ENCODE data around the gene DMRTB1.

Gene DMRTB1

DNA sequence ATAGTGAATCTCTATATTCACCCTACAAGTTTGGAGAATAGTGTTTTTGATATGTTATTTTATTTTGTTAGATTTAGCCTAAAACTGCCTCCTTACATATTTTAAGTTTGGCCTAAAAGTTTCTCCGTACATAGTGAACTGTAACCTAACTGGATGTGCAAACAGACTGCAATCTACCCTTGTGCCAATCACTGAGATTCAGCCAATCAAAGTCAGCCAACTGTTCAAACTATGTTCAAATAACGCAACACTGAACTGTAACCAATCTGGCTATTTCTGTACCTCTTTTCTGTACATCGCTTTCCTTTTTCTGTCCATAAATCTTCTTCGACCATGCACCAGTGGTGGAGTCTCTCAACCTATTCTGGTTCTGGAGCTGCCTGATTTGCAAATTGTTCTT lies 11.8 kb upstream of the DMRTB1 start:
- no peak for DNase-seq
- Histone ChIP-seq H3K9me3 (no peaks in the 10 kb centered on the region), H3K36me3 (no peaks in the 10 kb centered on the region), H3K27me3 (peaks cover 0 to 12% of the 10 kb centered on the region in 2 donors), H3K4me3 (no peak overlapping the region), H3K27ac (no peak overlapping the region), H3K4me1 (no peaks in the 10 kb centered on the region)
- intact Hi-C loops (cut with DNase I; ENCODE audit: low total_unique reads) = no loop called here
- TF ChIP-seq, protein P1, sequence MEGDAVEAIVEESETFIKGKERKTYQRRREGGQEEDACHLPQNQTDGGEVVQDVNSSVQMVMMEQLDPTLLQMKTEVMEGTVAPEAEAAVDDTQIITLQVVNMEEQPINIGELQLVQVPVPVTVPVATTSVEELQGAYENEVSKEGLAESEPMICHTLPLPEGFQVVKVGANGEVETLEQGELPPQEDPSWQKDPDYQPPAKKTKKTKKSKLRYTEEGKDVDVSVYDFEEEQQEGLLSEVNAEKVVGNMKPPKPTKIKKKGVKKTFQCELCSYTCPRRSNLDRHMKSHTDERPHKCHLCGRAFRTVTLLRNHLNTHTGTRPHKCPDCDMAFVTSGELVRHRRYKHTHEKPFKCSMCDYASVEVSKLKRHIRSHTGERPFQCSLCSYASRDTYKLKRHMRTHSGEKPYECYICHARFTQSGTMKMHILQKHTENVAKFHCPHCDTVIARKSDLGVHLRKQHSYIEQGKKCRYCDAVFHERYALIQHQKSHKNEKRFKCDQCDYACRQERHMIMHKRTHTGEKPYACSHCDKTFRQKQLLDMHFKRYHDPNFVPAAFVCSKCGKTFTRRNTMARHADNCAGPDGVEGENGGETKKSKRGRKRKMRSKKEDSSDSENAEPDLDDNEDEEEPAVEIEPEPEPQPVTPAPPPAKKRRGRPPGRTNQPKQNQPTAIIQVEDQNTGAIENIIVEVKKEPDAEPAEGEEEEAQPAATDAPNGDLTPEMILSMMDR (IDR thresholded peaks at IDR 0.05) = no peak

DNA sequence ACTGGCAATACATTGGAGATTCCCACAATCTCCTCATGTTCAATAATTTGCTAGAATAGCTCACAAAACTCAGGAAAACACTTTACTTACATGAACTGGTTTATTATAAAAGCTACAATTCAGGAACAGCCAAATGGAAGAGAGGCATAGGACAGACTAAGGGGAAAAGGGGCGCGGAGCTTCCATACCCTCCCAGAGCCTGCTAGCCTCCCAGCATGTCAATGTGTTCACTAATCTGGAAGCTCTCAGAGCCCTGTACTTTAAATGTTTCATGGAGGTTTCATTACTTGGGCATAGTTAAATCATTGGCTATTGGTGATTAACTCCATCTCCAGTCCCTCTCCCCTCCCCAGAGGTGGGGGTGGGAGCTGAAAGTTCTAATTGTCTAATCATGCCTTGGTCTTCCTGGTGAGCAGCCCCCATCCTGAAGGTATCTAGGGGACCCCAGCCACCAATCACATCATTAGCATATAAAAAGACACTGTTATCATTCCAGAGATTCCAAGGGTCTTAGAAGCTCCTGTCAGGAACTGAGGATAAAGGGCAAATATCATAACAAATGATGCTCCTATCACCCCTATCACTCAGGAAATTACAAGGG lies 10.9 kb upstream of the DMRTB1 start:
- Histone ChIP-seq H3K27ac (no peak overlapping the region), H3K4me3 (no peak overlapping the region), H3K27me3 (peaks cover 0 to 12% of the 10 kb centered on the region in 2 donors), H3K4me1 (no peaks in the 10 kb centered on the region), H3K9me3 (no peaks in the 10 kb centered on the region), H3K36me3 (no peaks in the 10 kb centered on the region)
- intact Hi-C loops (cut with DNase I; ENCODE audit: low total_unique reads) = no loop called here
- no peak for DNase-seq
- TF ChIP-seq, protein P1 (IDR thresholded peaks at IDR 0.05) = no peak

DNA sequence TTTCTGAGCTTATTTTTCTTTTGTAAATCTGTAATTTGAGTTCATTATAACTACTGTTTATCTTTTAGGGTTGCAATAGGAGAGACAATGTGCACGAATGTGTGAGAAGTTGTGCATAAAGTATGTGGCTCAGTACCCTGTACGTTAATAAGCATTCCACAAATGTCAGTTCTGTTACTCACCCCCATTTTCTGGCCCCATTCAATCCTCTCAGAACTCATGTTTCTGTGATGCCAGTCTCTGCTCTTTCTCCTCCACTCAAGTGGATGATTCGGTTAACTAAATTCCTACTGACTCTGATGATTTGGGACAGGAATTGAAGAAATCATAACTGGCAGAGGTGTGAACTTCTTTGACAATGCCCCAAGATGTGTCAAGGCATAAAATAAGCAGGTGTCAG lies 10.2 kb upstream of the DMRTB1 start:
- TF ChIP-seq, protein P1 (IDR thresholded peaks at IDR 0.05) = no peak
- no peak overlapping the region for H3K27ac ChIP-seq
- H3K4me1 ChIP-seq = no peaks in the 10 kb centered on the region
- no peaks in the 10 kb centered on the region for H3K36me3 ChIP-seq
- peaks cover 0 to 17% of the 10 kb centered on the region in 2 donors for H3K27me3 ChIP-seq
- intact Hi-C loops (cut with DNase I; ENCODE audit: low total_unique reads) = no loop called here
- no peak overlapping the region for H3K4me3 ChIP-seq
- H3K9me3 ChIP-seq = no peaks in the 10 kb centered on the region
- no peak for DNase-seq

DNA sequence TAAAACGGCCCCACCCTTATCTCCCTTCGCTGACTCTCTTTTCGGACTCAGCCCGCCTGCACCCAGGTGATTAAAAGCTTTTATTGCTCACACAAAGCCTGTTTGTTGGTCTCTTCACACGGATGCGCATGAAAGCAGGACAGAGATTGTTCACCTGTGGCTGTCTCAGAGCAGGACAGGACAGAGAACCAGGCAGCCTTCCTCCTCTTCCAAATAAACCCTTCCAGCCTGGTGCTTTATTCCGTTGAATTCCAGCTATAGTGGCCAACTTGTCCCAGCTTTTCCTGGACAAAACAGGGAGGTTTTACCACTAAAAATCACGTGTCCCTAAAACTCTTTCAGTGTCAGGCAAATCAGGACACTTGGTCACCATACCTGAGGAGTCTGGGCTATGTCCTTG lies 9.5 kb upstream of the DMRTB1 start:
- no peaks in the 10 kb centered on the region for H3K4me1 ChIP-seq
- TF ChIP-seq, protein P1 (IDR thresholded peaks at IDR 0.05) = no peak
- intact Hi-C loops (cut with DNase I; ENCODE audit: low total_unique reads) = no loop called here
- H3K27me3 ChIP-seq = peaks cover 0 to 22% of the 10 kb centered on the region in 2 donors
- DNase-seq = no peak
- no peaks in the 10 kb centered on the region for H3K36me3 ChIP-seq
- H3K27ac ChIP-seq = no peak overlapping the region
- no peaks in the 10 kb centered on the region for H3K9me3 ChIP-seq
- H3K4me3 ChIP-seq = no peak overlapping the region

DNA sequence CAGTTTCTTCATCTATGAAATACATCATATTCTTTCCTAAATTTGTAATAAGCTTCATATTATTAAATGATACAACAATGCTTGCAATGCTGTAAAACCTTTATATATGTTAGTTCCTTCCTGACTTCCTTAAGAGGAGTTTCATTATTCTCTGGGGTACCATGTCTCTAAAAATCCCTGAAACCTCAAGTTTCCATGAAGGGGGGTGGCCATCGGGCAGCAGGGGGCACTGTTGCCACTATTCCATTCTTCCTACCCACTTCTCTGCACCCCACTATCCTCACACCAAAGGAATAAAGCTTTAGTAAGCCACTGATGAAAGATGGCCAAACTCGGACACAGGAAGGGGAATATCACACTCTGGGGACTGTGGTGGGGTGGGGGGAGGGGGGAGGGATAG lies 9.0 kb upstream of the DMRTB1 start:
- TF ChIP-seq, protein P1 (IDR thresholded peaks at IDR 0.05) = no peak
- intact Hi-C loops (cut with DNase I; ENCODE audit: low total_unique reads) = no loop called here
- no peak for DNase-seq
- H3K27me3 ChIP-seq = peaks cover 0 to 22% of the 10 kb centered on the region in 2 donors
- no peak overlapping the region for H3K4me3 ChIP-seq
- no peaks in the 10 kb centered on the region for H3K9me3 ChIP-seq
- H3K36me3 ChIP-seq = no peaks in the 10 kb centered on the region
- H3K27ac ChIP-seq = no peak overlapping the region
- H3K4me1 ChIP-seq = no peaks in the 10 kb centered on the region

DNA sequence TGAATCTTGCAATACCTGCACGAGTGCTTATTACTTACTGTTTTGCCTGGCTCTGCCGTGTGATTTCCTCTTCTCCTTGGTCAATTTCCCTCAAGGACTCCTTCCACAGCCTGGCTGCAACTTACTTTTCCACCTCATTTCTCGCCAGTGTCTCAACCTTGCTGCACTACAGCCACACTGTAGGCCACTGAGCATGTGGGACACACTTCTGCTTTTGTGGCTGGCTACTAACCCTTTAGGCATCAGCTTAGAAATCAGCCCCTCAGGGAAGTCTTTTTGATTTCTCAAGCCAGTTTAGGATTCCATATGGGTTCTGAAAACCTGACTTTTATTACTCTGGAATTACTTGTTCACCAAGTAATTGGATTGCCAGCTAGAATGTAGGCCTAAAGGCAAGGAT lies 5.2 kb upstream of the DMRTB1 start:
- H3K4me3 ChIP-seq = no peak overlapping the region
- no peak overlapping the region for H3K27ac ChIP-seq
- TF ChIP-seq, protein P1 (IDR thresholded peaks at IDR 0.05) = no peak
- H3K36me3 ChIP-seq = no peaks in the 10 kb centered on the region
- peaks cover 0 to 28% of the 10 kb centered on the region in 2 donors for H3K27me3 ChIP-seq
- H3K9me3 ChIP-seq = no peaks in the 10 kb centered on the region
- no peaks in the 10 kb centered on the region for H3K4me1 ChIP-seq
- intact Hi-C loops (cut with DNase I; ENCODE audit: low total_unique reads) = no loop called here
- no peak for DNase-seq

Measured in tibial artery (tissue), 4 donors.